ENCODE measurements around the gene MAP3K14. TPM values are rescaled to one million over a fixed set of nuclear protein-coding genes. Genes with fewer than 3 reads are reported as not detected.
A peak's percentile ranks its signal among the peaks of the same experiment; 100 is the strongest.

Gene MAP3K14
- total and polyA plus RNA-seq, 10 of the 15 experiments (the other 5 are each of a cell fraction or from before 2014, with no cell fraction given), result 2.1 to 33.3 (median 19.7) TPM

- TF ChIP-seq RELB (IDR thresholded peaks at IDR 0.05; ENCODE audit: low read depth), result peak; percentile 82; the same call in 1 of the 2 replicates
- TF ChIP-seq YY1 (IDR thresholded peaks at IDR 0.05; ENCODE audit: low read depth, low read length), result 0 out of 2 replicates have a peak, but pooled peaks have one; percentile 22
- TF ChIP-seq ASH2L (IDR thresholded peaks at IDR 0.05; ENCODE audit: borderline replicate concordance, low read depth), result no peak
- 0 out of 2 replicates have a peak, but pooled peaks have one; percentile 42 for TF ChIP-seq MLLT1 (IDR thresholded peaks at IDR 0.05)
- peak in 1 of 2 experiments; percentile 57; a peak in 1 of 4 replicates for TF ChIP-seq ETV6 (conservative IDR thresholded peaks at IDR 0.05 in 1 of 2, IDR thresholded peaks at IDR 0.05 in 1 of 2; ENCODE audit: borderline replicate concordance in 1 of 2, low read depth in 1 of 2)
- TF ChIP-seq FOXK2 (IDR thresholded peaks at IDR 0.05), result no peak
- TF ChIP-seq BMI1 (IDR thresholded peaks at IDR 0.05; ENCODE audit: borderline replicate concordance), result 0 out of 2 replicates have a peak, but pooled peaks have one; percentile 14
- TF ChIP-seq TBL1XR1 (IDR thresholded peaks at IDR 0.05; ENCODE audit: low read depth, low read length), result no peak
- TF ChIP-seq ATF2 (IDR thresholded peaks at IDR 0.05; ENCODE audit: low read length), result peak; percentile 62; the same call in 1 of the 2 replicates
Observed at GRCh38 chr17:45353043-45353442, 36.2 kb upstream of the MAP3K14 start (continued).

Measured in GM12878 (cell line).